GM20431 (cell line): ENCODE measurements around the gene MARF1.
"Not testable (repeated sequence)": the region's sequence is repeated elsewhere in the genome, so short reads cannot be mapped to it uniquely, and the experiment has no call there.

ENCODE experiments used
- in situ Hi-C: fragments of 300-500 bp; cut with MseI, MboI; formaldehyde crosslinking; loops from one replicate; pipeline ENCODE4 v1.15.0; 2020; ENCODE audit warnings: low sequenced_read_pairs; ENCODE audit not compliant: unreplicated experiment

The MARF1 gene

GRCh38 chr16:15636392-15636873, 6.5 kb downstream of the MARF1 start:
- in situ Hi-C loops: no loop called here

- in situ Hi-C loops: no loop called here
Observed at GRCh38 chr16:15635926-15636325, 7.0 kb downstream of the MARF1 start.

DNA sequence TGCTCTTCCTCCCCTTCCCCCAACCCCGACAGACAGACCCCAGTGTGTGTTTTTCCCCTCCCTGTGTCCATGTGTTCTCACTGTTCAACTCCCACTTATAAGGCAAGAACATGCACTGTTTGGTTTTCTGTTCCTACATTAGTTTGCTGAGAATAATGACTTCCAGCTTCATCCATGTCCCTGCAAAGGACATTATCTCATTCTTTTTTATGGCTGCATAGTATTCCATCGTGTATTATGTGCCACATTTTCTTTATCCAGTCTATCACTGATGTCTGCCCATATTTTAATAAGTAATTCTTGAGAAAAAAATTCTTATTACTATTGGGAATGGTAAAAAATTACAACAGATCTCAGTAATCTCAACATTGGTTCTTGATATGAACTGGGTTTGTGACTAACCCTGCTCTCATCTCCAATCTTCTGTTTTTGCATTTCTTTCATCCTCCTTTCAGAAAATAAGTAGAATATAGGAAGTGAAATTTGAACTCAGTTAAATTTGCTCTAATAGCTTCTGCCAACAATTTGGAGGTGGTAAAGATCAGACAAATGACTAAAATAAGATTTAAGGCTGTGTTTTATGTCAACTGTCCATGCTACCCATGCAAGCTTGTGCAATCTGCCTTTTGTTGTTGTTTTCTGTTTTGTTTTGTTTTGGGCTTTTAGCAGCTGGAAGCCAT, 11.1 kb downstream of the MARF1 start:
- in situ Hi-C loops: no loop called here

- in situ Hi-C loops: no loop called here
Observed at GRCh38 chr16:15621889-15622288, 21.1 kb downstream of the MARF1 start.

- in situ Hi-C loops: no loop called here
Observed at GRCh38 chr16:15621456-15621855, 21.5 kb downstream of the MARF1 start.

- in situ Hi-C loops: no loop called here
Observed at GRCh38 chr16:15620611-15621195, 22.3 kb downstream of the MARF1 start.

GRCh38 chr16:15618392-15618791, 24.6 kb downstream of the MARF1 start:
- in situ Hi-C loops: no loop called here

GRCh38 chr16:15617901-15618300, 25.1 kb downstream of the MARF1 start:
- in situ Hi-C loops: no loop called here

DNA sequence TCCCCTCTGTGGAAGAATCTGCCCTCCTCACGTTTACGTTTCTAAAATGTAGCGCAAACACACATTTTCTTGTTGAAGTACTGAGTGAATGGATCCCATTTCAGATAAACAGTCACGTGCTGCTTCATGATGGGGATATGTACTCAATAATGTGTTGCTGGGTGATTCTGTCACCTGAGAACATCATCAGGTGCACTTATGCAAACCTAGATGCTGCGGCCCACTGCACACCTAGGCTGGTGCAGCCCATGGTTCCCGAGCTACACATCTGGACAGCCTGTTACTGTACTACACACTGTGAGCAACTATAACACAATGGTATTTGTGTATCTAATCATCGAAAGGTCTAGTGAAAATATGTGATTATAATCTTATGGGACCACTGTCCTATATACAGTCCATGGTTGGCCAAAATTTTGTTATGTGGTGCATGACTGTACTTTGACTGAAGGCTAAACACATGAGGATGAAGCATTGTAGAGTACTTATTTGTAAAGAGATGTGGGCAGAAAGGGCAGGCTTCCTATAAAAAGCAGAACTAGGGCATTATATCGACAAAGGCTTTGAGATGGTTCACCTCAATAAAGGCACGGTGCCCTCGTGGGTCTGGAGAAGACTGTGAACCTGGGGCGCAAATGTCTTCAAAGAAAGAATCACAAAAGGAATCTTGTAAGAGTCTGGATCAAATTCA, 26.3 kb downstream of the MARF1 start:
- in situ Hi-C loops: no loop called here

DNA sequence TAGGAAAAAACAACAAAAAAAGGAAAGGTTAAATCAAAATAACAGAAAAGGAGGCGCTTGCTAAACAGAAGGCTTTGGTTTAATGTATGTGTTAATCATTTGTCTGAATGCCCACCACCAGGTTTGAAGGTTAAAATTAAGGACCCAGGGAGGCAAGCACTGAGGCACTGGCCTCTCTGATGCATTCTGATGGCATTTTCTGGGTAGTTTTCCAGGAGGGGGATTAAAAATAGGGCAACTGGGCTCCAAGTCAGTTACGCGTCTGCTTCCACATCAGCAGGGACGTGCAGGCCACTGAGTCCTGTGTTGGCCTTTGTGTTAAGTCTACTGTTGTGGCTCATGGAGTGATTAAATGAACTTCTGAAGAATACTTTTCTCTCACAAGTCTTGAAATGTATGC, 26.9 kb downstream of the MARF1 start:
- in situ Hi-C loops: no loop called here

DNA sequence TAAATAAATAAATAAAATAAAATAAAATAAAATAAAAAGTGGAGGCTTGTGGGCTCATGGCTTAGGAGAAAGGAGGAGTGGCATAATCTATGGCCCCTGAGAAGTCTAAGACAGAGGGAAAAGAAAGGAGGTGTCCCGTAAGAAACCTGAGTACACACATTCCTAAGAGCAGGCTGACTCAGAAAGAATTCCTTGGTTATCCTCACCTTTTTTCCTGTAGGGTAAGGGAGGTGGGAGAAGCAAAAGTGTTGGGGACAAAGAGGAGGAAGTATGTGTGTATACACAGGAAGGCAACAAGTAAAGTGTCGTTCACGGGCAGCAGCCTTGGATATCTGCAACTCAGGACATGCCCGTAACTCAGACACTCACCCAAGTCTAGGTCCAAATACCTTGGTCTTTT, 29.3 kb downstream of the MARF1 start:
- in situ Hi-C loops: no loop called here

DNA sequence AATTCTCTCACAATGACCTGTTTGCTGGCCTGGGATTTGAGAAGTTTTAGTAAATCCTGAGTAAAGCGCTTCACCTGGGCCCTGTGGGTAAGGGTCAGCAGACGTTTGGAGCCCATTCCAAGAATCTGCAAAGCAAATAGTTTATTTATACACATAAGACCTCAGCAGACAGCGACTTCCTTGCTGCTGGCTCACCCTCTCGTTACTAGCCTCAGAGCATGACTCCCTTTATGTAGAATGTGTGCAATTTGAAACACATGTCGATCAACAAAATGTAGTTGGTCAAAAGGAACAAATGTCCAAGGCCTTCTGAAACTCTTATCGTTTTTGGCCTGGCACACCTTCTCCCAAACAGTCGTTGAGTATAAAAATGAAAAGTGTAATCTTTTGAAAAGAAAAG, 31.3 kb downstream of the MARF1 start:
- in situ Hi-C loops: no loop called here

DNA sequence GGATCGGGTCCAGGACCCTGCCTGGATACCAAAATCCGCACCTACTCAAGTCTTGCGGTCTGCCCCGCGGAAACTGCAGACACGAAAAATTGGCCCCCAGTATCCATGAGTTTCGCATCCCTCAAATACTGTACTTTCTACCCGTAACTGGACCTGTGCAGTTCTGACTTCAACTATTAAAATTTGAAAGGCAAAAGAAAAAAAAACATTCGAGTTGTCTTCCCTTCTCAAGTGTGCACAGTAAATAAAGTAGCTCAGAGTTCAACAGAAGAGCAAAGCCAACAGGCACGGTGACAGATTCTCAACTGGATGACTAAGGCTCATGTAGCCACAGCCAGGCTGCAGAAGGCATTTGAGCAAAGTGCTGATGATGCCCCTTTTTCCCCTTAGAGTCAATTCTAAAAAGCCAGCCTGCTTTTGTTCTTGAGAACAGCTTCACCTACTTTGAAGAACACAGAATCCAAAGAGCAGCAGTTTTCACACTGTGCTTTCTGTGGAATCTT, 32.5 kb downstream of the MARF1 start:
- in situ Hi-C loops: no loop called here

GRCh38 chr16:15609286-15609649, 33.7 kb downstream of the MARF1 start:
- in situ Hi-C loops: no loop called here

- in situ Hi-C loops: no loop called here
Observed at GRCh38 chr16:15608398-15609285, 34.3 kb downstream of the MARF1 start.

GRCh38 chr16:15607700-15608396, 35.1 kb downstream of the MARF1 start:
- in situ Hi-C loops: no loop called here

DNA sequence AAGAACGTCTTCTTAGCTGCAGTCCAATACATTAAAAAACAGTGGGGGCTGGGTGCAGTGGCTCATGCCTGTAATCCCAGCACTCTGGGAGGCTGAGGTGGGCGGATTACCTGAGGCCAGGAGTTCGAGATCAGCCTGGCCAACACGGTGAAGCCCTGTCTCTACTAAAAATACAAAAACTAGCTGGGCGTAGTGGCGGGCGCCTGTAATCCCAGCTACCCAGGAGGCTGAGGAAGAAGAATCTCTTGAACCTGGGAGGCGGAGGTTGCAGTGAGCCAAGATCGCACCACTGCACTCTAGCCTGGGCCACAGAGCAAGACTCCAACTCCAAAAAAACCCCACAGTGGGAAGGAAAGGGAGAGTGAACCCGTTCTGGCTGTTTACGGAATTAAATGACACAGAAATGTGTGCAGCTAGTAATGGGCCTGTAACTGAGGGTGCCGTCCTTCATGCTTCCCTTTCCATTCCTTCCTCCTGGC, 35.7 kb downstream of the MARF1 start:
- in situ Hi-C loops: not testable (repeated sequence)

GRCh38 chr16:15606518-15607220, 36.3 kb downstream of the MARF1 start:
- in situ Hi-C loops: no loop called here
